ENCODE measurements around the gene CCNA2.

CCNA2 gene

GRCh38 chr4:121776610-121777401 is 46.9 kb downstream of the CCNA2 start:
- Mint-ChIP-seq H3K27ac (no peak overlapping the region), H3K4me3 (no peak overlapping the region), H3K36me3 (ENCODE audit: low read depth) (no peaks in the 10 kb centered on the region), H3K4me1 (no peaks in the 10 kb centered on the region), H3K27me3 (peaks cover 4% of the 10 kb centered on the region), H3K9me3 (no peaks in the 10 kb centered on the region)
- no peak for ATAC-seq
- no peak for DNase-seq

DNA sequence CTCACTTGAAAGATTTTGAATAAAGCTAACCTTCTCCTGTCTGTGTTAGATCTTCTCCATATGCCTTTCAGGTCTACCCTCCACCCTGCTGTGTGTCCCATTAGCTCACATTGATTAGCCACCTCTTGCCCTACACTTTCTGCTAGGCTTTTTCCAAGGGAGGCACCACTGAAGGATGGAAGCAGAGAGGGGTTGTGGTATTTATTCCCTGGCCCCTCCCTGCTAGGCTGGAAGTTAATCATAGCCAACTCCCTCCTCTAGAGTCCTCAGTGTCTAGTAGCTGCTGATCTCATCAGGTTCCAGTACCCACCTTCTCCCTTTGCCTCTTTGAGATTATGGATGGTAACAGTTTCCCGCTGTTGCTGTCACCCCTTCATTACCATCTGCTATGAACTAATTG is 49.8 kb downstream of the CCNA2 start:
- peaks cover 3% of the 10 kb centered on the region for H3K27me3 Mint-ChIP-seq
- H3K4me1 Mint-ChIP-seq, result no peaks in the 10 kb centered on the region
- H3K27ac Mint-ChIP-seq, result no peak overlapping the region
- DNase-seq (no peak), ATAC-seq (no peak)
- no peaks in the 10 kb centered on the region for H3K9me3 Mint-ChIP-seq
- H3K36me3 Mint-ChIP-seq (ENCODE audit: low read depth), result no peaks in the 10 kb centered on the region
- no peak overlapping the region for H3K4me3 Mint-ChIP-seq

DNA sequence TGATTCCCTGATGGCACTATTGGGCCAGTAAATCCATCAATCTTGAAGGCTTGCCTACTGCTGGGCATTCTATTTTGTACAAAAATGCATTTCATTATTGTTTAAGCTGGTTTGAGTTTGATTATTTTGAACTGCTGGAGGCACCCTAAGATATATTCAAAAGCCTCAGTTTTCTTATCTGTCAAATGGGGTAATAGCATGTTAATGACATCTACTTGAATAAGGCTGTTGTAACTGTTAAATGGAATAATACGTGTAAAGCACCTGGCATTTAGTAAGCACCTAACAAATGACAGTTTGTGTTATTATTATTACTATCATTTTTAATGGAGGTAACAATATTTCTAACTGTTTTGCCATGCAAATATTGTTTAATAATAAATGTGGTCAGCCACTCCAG is 51.8 kb downstream of the CCNA2 start:
- H3K27ac Mint-ChIP-seq, result no peak overlapping the region
- H3K4me3 Mint-ChIP-seq, result no peak overlapping the region
- DNase-seq (no peak), ATAC-seq (no peak)
- peaks cover 8% of the 10 kb centered on the region for H3K27me3 Mint-ChIP-seq
- no peaks in the 10 kb centered on the region for H3K9me3 Mint-ChIP-seq
- no peaks in the 10 kb centered on the region for H3K4me1 Mint-ChIP-seq
- no peaks in the 10 kb centered on the region for H3K36me3 Mint-ChIP-seq (ENCODE audit: low read depth)

DNA sequence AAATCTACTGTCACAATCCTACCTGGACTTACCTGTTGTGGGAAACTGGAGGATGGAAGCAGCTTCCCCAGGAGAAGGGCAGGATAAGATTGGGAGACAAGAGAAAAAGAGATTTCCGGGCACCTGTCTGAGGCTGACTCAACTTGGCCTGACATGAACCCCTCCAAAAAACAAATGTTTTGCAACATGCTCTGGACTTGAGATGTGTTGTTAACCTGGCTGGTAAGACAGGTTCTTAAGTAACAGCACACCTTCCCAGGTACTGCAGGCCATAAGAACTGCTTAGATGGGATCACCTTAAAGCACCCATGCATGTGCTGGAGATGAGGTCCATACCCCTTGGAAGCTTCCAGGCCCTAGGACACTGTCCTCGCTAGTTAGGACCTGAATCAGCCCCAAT is 54.3 kb downstream of the CCNA2 start:
- Mint-ChIP-seq H3K9me3 (no peaks in the 10 kb centered on the region), H3K27ac (no peak overlapping the region), H3K4me1 (peaks cover 4% of the 10 kb centered on the region), H3K36me3 (ENCODE audit: low read depth) (no peaks in the 10 kb centered on the region), H3K4me3 (no peak overlapping the region), H3K27me3 (peaks cover 27% of the 10 kb centered on the region)
- ATAC-seq (no peak), DNase-seq (no peak)

- Mint-ChIP-seq H3K27ac (no peak overlapping the region), H3K27me3 (peaks cover 40% of the 10 kb centered on the region), H3K4me3 (no peak overlapping the region), H3K9me3 (no peaks in the 10 kb centered on the region), H3K36me3 (ENCODE audit: low read depth) (no peaks in the 10 kb centered on the region), H3K4me1 (peaks cover 4% of the 10 kb centered on the region)
- ATAC-seq, result no peak
- DNase-seq, result no peak
These were observed 56.5 kb downstream of the CCNA2 start for GRCh38 chr4:121767166-121767565.
